Esophagus (tissue), 2 donors: ENCODE measurements around the gene GOLGA2. TPM values are rescaled to one million over a fixed set of nuclear protein-coding genes. Genes with fewer than 3 reads are reported as not detected.
"Not testable (repeated sequence)": the region's sequence is repeated elsewhere in the genome, so short reads cannot be mapped to it uniquely, and the experiment has no call there.

ENCODE experiments used
- H3K27ac ChIP-seq, 2 donors: one replicate each; pipeline ENCODE4 v1.5.1; 2013; ENCODE audit warnings: low read depth in 2 of 2, mild to moderate bottlenecking in 2 of 2, inconsistent platforms in 1 of 2, low read length in 1 of 2, moderate library complexity in 1 of 2
- H3K27me3 ChIP-seq, 2 donors: one replicate each; pipeline ENCODE4 v1.6.1; 2013; ENCODE audit warnings: low read length in 2 of 2, control low read depth in 1 of 2, mild to moderate bottlenecking in 1 of 2; ENCODE audit not compliant: insufficient read depth in 2 of 2, control insufficient read depth in 1 of 2
- H3K36me3 ChIP-seq, 2 donors: one replicate each; pipeline ENCODE4 v1.6.1; 2013; ENCODE audit warnings: low read length in 1 of 2; ENCODE audit not compliant: control insufficient read depth in 2 of 2, insufficient read depth in 2 of 2
- H3K4me1 ChIP-seq, 2 donors: one replicate each; pipeline ENCODE4 v1.6.1; 2013; ENCODE audit warnings: low read length in 1 of 2; ENCODE audit not compliant: control insufficient read depth in 2 of 2, insufficient read depth in 2 of 2
- H3K4me3 ChIP-seq, 2 donors: one replicate each; pipeline ENCODE4 v1.5.1; 2013; ENCODE audit warnings: low read length in 2 of 2, mild to moderate bottlenecking in 2 of 2, low read depth in 1 of 2, moderate library complexity in 1 of 2
- H3K9me3 ChIP-seq, 2 donors: one replicate each; pipeline ENCODE4 v1.6.1; 2013; ENCODE audit warnings: mild to moderate bottlenecking in 2 of 2, low read depth in 1 of 2, low read length in 1 of 2, moderate library complexity in 1 of 2; ENCODE audit not compliant: control insufficient read depth in 2 of 2, insufficient read depth in 1 of 2
- WGBS, 2 donors: extraction: QIAGEN DNeasy Blood & Tissue Kit; methylation state at CpG; one replicate each; pipeline ENCODE4 v1.1.7; 2013; 5-methylcytosine and 5-hydroxymethylcytosine counted together
- polyA plus RNA-seq, 2 donors: library from polyadenylated mRNA; stranded (reverse); fragments of 200-250 nt; gene quantifications; one replicate each; pipeline ENCODE4 v1.2.3, GENCODE V29; 2013
- donor health status: healthy with polysubstance abuse.
- donor health status: Bipolar disorder and iron deficiency.

GOLGA2 gene
- polyA plus RNA-seq, 2 donors = 63.3 to 114 TPM

DNA sequence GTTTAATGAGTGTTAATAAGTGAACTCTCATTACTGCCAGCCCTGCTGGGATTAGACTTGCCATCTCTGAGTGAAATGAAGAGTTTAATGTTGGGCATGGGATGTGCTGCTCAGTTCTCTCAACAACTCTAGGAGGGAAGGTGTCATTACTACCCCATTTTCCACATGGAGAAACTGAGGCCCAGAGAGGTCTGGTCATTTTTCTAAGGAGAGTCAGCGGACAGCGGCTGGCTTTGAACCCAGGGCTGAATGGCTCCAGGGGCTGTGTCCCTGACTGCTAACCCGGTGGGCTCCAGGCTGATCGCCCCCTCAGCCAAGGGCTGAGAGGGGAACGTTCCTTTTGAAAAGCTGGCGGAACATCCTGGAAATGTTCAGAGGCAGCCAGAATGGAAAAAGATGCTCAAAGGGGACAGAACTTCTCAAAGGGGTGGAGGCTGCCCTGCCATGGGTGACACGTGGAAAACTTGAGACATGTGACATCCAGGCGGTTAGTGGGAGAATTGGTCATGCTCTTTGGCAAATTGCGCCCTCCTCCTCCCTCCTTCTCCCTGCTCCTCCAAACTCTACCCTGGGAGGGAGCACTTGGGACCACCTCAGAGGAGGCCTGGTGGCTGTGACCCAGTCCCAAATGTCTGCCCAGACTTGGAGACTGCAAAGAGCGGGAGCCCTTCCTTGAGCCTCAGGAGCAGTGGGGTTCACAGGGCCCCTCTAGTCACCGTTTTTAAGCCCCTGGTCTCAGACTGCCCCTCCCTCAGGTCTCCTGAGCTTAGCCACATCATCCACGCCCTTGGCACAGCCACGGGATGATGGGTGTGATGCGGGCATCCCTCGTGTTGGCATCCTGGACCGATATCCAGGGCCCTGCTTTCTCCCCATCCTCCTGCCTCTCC, 43.9 kb downstream of the GOLGA2 start:
- Histone ChIP-seq H3K27me3 (no peaks in the 10 kb centered on the region), H3K4me3 (no peak overlapping the region), H3K4me1 (no peaks in the 10 kb centered on the region), H3K36me3 (no peaks in the 10 kb centered on the region), H3K27ac (no peak overlapping the region), H3K9me3 (no peaks in the 10 kb centered on the region)
- WGBS, 2 donors = 65 to 72% methylated on average over 16 of the region's 16 CpGs

DNA sequence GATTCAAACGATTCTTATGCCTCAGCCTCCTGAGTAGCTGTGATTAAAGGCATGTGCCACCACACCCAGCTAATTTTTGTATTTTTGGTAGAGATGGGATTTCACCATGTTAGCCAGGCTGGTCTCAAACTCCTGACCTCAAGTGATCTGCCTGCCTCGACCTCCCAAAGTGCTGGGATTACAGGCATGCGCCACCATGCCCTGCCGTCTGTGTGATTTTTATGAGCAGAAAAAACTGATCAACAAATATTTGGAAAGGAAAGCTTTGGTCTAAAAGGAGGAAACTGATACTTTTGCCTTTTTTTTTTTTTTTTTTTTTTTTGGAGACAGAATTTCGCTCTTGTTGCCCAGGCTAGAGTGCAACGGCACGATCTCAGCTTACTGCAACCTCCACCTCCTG, 44.9 kb downstream of the GOLGA2 start:
- H3K36me3 ChIP-seq, H3K9me3 ChIP-seq, H3K4me3 ChIP-seq, H3K27ac ChIP-seq, H3K4me1 ChIP-seq, H3K27me3 ChIP-seq: not testable (repeated sequence)
- 83 to 87% methylated on average over 6 to 7 of the region's 7 CpGs for WGBS, 2 donors

DNA sequence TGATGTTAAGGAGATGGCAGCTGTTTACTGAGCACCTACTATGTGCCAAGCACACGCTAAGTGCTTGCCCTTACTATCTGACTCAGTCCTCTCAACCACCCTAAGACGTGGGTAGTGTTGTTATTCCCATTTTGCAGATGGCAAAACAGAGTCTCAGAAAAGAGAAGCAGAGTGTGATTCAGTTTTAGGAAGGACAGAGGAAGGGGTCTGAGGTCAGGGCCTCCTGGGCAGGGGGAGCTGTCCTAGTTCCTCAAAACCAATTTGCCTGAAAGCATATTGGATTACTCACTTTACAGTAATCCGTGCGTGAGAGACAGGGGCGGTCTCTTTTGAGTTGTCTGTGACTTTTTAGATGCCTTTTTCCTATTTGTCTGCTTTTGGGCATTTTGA, 49.4 kb downstream of the GOLGA2 start:
- Histone ChIP-seq H3K27ac (no peak overlapping the region), H3K4me1 (no peaks in the 10 kb centered on the region), H3K9me3 (no peaks in the 10 kb centered on the region), H3K27me3 (no peaks in the 10 kb centered on the region), H3K36me3 (no peaks in the 10 kb centered on the region), H3K4me3 (no peak overlapping the region)
- 77 to 85% methylated on average over 5 of the region's 5 CpGs for WGBS, 2 donors

DNA sequence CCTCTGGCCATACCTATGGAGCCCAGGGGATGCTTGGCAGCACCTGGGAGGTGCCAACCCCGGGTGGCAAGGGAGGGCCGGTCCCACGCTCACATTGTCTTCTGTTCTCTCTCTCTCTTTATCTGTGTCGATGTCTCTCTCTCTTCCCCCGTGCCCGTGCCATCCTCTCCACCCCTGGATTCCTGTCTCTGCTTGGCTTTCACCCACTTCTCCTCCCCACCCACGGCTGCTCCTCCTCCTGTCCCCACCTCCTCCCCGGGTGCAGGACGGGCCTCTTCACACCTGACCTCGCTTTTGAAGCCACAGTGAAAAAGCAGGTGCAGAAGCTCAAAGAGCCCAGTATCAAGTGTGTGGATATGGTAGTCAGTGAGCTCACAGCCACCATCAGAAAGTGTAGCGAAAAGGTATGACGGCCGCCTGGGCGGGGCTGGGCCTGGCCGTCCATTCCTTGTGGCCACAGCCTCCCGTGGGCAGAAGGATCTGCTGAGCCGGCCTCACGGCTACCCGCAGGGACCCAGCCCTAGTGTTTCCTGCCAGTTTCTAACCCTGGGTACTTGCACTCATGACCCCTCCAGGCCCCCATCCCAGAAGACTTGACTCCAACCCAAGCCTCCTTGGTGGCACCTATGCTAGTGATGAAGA, 49.9 kb downstream of the GOLGA2 start:
- whole genome bisulfite sequencing, 2 donors = 71 to 74% methylated on average over 19 of the region's 19 CpGs

GRCh38 chr9:128224877-128225276, 50.9 kb downstream of the GOLGA2 start:
- Histone ChIP-seq H3K4me1 (no peaks in the 10 kb centered on the region), H3K4me3 (no peak overlapping the region), H3K27ac (no peak overlapping the region), H3K9me3 (no peaks in the 10 kb centered on the region), H3K36me3 (no peaks in the 10 kb centered on the region), H3K27me3 (no peaks in the 10 kb centered on the region)
- 90 to 92% methylated on average over 7 of the region's 7 CpGs for WGBS, 2 donors

More for the DNA sequence above, 49.9 kb downstream of the GOLGA2 start:
- H3K27ac ChIP-seq = no peak overlapping the region
- H3K9me3 ChIP-seq = no peaks in the 10 kb centered on the region
- no peaks in the 10 kb centered on the region for H3K4me1 ChIP-seq
- no peak overlapping the region for H3K4me3 ChIP-seq
- H3K27me3 ChIP-seq = no peaks in the 10 kb centered on the region
- H3K36me3 ChIP-seq = no peaks in the 10 kb centered on the region

DNA sequence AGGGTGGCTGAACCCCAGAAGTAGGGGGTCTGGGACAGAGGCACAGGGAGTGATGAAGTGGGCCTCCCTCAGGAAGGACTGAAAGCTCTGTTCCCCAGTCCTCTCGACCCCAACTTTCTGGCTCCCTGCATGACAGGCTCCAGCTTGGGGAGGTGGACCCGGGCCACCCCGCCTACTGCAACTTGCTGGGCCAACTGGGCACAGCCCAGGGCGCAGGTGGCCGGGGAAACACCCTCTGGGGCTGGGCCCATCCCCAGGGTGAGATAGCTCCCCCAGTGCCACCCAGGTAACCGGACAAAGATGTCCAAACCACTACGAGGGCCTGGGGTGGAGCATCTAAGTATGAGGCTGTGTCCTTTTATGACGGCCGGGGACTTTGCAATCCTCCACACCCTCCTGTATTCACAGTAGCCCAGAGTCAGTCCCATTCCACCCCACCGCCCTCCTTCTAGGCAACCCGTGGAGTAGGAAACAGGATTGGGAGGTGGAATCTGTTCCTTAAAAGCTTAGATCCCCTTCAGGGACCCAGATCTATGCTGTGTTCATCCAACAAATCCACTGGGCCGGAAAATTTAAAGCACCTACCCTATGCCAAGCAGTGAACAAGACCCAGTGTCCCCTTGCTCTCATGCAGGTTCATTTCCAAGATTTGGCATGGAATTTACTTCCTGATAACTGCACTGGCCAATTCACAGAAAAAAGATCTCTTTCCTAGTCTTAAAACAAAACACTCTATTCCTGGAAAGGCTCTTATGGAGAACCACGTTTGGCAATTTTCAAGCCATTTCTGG, 52.7 kb downstream of the GOLGA2 start:
- Histone ChIP-seq H3K9me3 (no peaks in the 10 kb centered on the region), H3K27ac (no peak overlapping the region), H3K36me3 (no peaks in the 10 kb centered on the region), H3K27me3 (no peaks in the 10 kb centered on the region), H3K4me1 (peaks cover 0 to 5% of the 10 kb centered on the region in 2 donors), H3K4me3 (no peak overlapping the region)
- WGBS, 2 donors = 84 to 86% methylated on average over 13 of the region's 13 CpGs

- H3K36me3 ChIP-seq = no peaks in the 10 kb centered on the region
- H3K9me3 ChIP-seq = no peaks in the 10 kb centered on the region
- no peaks in the 10 kb centered on the region for H3K27me3 ChIP-seq
- H3K27ac ChIP-seq = no peak overlapping the region
- peaks cover 0 to 6% of the 10 kb centered on the region in 2 donors for H3K4me1 ChIP-seq
- WGBS, 2 donors = 86 to 89% methylated on average over 10 of the region's 10 CpGs
- H3K4me3 ChIP-seq = no peak overlapping the region
Observed at GRCh38 chr9:128222026-128222425, 53.8 kb downstream of the GOLGA2 start.

DNA sequence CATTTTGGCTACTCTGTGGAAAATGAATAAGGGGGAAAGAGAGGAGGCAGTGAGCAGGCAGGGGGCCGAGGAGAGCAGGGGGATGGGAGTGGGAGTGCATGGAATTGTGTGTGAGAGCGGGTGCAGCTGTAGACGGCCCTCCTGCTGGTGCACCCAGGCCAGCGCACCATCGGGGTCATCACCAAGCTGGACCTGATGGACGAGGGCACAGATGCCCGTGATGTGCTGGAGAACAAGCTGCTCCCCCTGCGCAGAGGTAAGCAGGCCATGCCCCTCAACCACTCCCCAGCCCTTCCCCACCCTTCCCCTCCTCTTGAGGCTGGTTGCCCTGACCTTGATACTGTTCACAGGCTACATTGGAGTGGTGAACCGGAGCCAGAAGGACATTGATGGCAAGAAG, 56.0 kb downstream of the GOLGA2 start:
- H3K4me1 ChIP-seq = peaks cover 3 to 6% of the 10 kb centered on the region in 2 donors
- H3K4me3 ChIP-seq = no peak overlapping the region
- H3K36me3 ChIP-seq = no peaks in the 10 kb centered on the region
- 91 to 92% methylated on average over 9 of the region's 9 CpGs for WGBS, 2 donors
- H3K9me3 ChIP-seq = no peaks in the 10 kb centered on the region
- no peaks in the 10 kb centered on the region for H3K27me3 ChIP-seq
- no peak overlapping the region for H3K27ac ChIP-seq

- Histone ChIP-seq H3K36me3 (no peaks in the 10 kb centered on the region), H3K9me3 (no peaks in the 10 kb centered on the region), H3K4me1 (peaks cover 6% of the 10 kb centered on the region in 2 donors), H3K27ac (peak overlapping the region in 1 of 2 donors; percentile 6), H3K27me3 (no peaks in the 10 kb centered on the region), H3K4me3 (peak overlapping the region; percentile 35 to 36)
- 17 to 19% methylated on average over 46 to 47 of the region's 47 CpGs for WGBS, 2 donors
Observed at GRCh38 chr9:128218518-128219389, 57.1 kb downstream of the GOLGA2 start.
